22Rv1 (cell line): ENCODE data around the gene FAM9C.

ENCODE experiments used
- ZFX ChIP-seq: fragments of 450-650 bp; IDR thresholded peaks from 2 replicates; pipeline ENCODE4 v1.6.1; 2017; ENCODE audit warnings: antibody characterized with exemption, borderline replicate concordance
- TF ChIP-seq, protein P1 (sequence below): fragments of 450-650 bp; IDR thresholded peaks from 2 replicates; pipeline ENCODE4 v1.5.1; 2017; ENCODE audit warnings: mild to moderate bottlenecking

DNA sequence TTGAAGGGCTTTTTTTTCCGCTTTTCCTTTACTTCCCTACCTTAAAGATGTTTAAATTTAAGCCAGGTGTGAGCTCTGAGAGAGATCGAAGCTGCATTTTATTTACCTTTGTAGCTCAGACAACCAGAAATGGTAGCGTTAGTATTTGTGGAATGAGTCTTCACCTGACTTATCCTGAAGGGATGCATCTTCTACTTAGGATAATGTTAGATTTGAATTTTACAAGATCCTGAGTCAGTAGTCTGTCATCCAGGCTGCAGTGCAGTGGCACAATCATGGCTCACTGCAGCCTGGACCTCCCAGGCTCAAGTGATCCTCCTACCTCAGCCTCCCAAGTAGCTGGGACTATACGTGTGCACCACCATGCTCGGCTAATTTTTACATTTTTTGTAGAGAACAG lies 43.3 kb downstream of the FAM9C start:
- TF ChIP-seq, protein P1, sequence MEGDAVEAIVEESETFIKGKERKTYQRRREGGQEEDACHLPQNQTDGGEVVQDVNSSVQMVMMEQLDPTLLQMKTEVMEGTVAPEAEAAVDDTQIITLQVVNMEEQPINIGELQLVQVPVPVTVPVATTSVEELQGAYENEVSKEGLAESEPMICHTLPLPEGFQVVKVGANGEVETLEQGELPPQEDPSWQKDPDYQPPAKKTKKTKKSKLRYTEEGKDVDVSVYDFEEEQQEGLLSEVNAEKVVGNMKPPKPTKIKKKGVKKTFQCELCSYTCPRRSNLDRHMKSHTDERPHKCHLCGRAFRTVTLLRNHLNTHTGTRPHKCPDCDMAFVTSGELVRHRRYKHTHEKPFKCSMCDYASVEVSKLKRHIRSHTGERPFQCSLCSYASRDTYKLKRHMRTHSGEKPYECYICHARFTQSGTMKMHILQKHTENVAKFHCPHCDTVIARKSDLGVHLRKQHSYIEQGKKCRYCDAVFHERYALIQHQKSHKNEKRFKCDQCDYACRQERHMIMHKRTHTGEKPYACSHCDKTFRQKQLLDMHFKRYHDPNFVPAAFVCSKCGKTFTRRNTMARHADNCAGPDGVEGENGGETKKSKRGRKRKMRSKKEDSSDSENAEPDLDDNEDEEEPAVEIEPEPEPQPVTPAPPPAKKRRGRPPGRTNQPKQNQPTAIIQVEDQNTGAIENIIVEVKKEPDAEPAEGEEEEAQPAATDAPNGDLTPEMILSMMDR = no peak
- no peak for TF ChIP-seq ZFX
